Measurements from ENCODE around the gene PTGFRN.

Gene PTGFRN

DNA sequence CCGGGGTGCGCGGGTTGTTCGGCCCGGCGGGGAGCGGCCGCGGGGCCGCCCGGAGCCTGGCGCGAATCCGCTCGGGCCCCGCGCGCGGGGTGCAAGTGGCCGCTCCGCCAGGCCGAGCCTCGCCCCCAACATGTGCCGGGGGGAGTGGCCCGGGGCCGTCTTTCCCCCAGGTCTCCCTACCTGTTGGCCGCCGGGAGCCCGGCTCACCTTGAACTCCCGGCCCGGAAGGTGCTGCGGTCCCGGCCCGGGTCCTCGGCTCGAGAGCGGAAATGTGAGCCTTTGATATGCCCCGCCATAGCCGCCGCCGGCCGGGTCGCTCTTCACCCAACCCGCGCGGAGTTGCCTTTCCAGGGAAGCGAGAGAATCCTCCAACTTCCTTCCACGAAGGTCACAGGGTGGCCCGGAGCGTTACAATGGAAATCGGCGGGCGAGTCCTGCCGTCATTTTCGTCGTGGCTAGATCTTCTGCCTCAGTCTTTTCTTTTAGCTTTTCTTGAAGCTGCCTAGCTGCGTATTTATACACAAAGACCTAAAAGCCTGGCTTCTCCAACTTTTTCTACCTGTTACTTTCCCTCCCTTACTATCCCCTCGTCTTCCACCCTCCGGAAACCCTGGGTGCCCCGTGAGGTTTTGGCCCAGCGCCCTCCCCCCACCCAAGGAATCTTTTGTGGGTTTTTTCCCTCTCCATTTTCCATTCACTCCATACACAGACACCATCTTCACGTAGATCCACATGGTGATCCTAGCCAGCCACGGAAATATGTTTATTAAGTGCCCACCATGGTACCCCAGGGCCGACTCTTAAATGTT lies 867 bp downstream of the PTGFRN start:
- peak overlapping the region; percentile 88 for H3K4me3 ChIP-seq
- H3K36me3 ChIP-seq (ENCODE audit: insufficient read depth, low read length) = no peaks in the 10 kb centered on the region
- DNase-seq (ENCODE audit: low read depth, low spot score) = no peak
- no peaks in the 10 kb centered on the region for H3K9me3 ChIP-seq (ENCODE audit: low read depth, low read length)
- TF ChIP-seq POLR2AphosphoS5 (IDR thresholded peaks at IDR 0.05; ENCODE audit: borderline replicate concordance, low read depth, low read length) (no peak), FOXP2 (optimal IDR thresholded peaks at IDR 0.05; ENCODE audit: control extremely low read depth, extremely low read length, insufficient read depth) (no peak), EZH2 (IDR thresholded peaks at IDR 0.05) (no peak)
- no peak overlapping the region for H3K27ac ChIP-seq
- peak overlapping the region; percentile 82 for H3K9ac ChIP-seq (ENCODE audit: insufficient read length)

DNA sequence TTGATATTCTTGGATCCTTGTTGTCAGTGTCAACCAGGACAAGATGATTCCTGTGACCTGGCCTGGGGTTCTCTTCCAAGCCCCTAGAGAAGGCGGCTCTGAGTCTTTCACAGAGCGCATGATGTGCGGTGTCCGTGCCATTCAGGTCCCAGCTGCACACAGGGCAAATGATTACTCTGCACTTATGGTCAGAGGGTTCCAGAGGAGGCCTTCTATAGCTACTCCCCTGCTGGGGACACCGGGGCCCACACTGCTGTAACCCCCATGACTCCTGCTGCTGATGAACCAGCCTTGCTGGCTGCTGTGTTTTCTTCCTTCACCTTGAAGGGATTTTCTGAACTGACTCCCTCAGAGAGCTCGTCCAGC lies 1.5 kb downstream of the PTGFRN start:
- no peak for DNase-seq (ENCODE audit: low read depth, low spot score)
- Histone ChIP-seq H3K9me3 (ENCODE audit: low read depth, low read length) (no peaks in the 10 kb centered on the region), H3K36me3 (ENCODE audit: insufficient read depth, low read length) (no peaks in the 10 kb centered on the region), H3K4me3 (peak overlapping the region; percentile 88), H3K27ac (no peak overlapping the region), H3K9ac (ENCODE audit: insufficient read length) (peak overlapping the region; percentile 82)
- TF ChIP-seq POLR2AphosphoS5 (IDR thresholded peaks at IDR 0.05; ENCODE audit: borderline replicate concordance, low read depth, low read length) (no peak), EZH2 (IDR thresholded peaks at IDR 0.05) (no peak), FOXP2 (optimal IDR thresholded peaks at IDR 0.05; ENCODE audit: control extremely low read depth, extremely low read length, insufficient read depth) (no peak)

DNA sequence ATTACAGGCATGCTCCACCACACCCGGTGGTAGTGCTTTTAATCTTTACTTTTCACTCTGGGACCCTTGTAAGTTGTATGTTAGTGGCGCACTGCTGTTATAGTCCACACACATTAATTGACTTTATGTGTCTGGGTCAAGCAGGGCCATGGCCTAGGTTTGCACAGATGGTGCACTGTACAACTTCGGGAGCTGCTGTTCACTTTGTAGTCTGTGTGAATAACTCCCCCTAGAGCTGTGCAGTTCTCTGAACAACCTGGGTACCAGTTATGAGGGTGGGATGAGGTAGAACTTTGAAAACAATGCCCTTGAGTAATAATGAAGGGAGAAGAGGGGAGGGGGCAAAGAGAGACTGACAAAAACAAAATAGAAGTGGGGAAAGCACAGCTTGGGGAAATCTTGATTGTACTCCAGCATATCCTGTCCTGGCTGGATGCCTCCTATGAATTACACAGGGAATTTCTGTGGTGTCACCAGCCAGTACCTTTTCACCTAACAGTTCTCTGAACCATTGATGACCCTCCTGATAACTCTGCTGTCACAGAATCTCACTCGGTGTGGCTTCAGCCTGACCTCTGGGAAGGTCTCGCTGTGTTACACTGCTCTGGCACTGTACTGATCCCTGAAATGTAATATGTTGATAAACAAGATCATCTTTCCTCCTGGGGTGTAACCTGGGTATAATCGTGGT lies 2.2 kb downstream of the PTGFRN start:
- Histone ChIP-seq H3K9ac (ENCODE audit: insufficient read length) (no peak overlapping the region), H3K9me3 (ENCODE audit: low read depth, low read length) (no peaks in the 10 kb centered on the region), H3K36me3 (ENCODE audit: insufficient read depth, low read length) (no peaks in the 10 kb centered on the region), H3K27ac (no peak overlapping the region), H3K4me3 (peak overlapping the region; percentile 88)
- no peak for DNase-seq (ENCODE audit: low read depth, low spot score)
- TF ChIP-seq FOXP2 (optimal IDR thresholded peaks at IDR 0.05; ENCODE audit: control extremely low read depth, extremely low read length, insufficient read depth) (no peak), POLR2AphosphoS5 (IDR thresholded peaks at IDR 0.05; ENCODE audit: borderline replicate concordance, low read depth, low read length) (no peak), EZH2 (IDR thresholded peaks at IDR 0.05) (no peak)

DNA sequence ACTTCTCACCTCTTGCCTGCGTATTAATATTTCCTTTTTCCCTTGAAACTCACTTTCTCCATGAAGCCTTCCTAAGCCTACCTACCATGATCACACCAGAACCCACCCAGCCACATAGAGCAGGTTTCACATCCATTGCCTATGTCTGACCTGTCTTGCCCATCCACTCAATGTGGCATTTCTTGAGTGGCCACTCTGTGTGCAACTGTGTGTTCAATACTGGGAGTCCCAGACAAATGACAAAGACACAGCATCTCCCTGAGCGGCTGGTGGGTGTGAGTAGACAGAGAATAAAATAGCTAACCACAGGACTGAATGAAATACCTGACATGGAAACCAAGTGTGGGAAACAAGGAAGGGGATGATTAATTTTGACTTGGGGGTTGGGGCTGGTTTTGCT lies 3.1 kb downstream of the PTGFRN start:
- no peak for DNase-seq (ENCODE audit: low read depth, low spot score)
- no peak for TF ChIP-seq POLR2AphosphoS5 (IDR thresholded peaks at IDR 0.05; ENCODE audit: borderline replicate concordance, low read depth, low read length)
- no peak for TF ChIP-seq EZH2 (IDR thresholded peaks at IDR 0.05)
- TF ChIP-seq FOXP2 (optimal IDR thresholded peaks at IDR 0.05; ENCODE audit: control extremely low read depth, extremely low read length, insufficient read depth) = no peak
- Histone ChIP-seq H3K9ac (ENCODE audit: insufficient read length) (no peak overlapping the region), H3K27ac (no peak overlapping the region), H3K4me3 (no peak overlapping the region), H3K36me3 (ENCODE audit: insufficient read depth, low read length) (no peaks in the 10 kb centered on the region), H3K9me3 (ENCODE audit: low read depth, low read length) (no peaks in the 10 kb centered on the region)

DNA sequence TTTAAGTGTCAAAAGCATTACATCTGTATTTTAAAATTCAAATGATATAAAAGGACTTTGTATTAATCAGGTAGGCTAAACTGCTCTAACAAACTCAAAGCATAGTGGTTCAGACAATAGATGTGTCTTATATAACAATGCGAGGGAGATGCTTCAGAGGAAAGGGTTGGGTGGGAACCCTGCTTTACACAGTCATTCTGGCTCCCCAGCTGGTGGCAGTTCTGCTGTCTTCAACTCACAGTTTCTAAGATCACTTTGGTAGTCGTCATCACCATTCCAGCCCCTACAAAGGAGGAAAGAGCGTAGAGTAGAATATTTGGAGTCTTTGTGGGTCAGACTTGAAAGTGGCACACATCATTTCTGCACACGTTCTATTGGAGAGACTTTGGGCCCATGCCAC lies 4.2 kb downstream of the PTGFRN start:
- no peak for TF ChIP-seq EZH2 (IDR thresholded peaks at IDR 0.05)
- no peak for TF ChIP-seq POLR2AphosphoS5 (IDR thresholded peaks at IDR 0.05; ENCODE audit: borderline replicate concordance, low read depth, low read length)
- TF ChIP-seq FOXP2 (optimal IDR thresholded peaks at IDR 0.05; ENCODE audit: control extremely low read depth, extremely low read length, insufficient read depth) = no peak
- Histone ChIP-seq H3K36me3 (ENCODE audit: insufficient read depth, low read length) (no peaks in the 10 kb centered on the region), H3K27ac (no peak overlapping the region), H3K9ac (ENCODE audit: insufficient read length) (no peak overlapping the region), H3K9me3 (ENCODE audit: low read depth, low read length) (no peaks in the 10 kb centered on the region), H3K4me3 (no peak overlapping the region)
- DNase-seq (ENCODE audit: low read depth, low spot score) = no peak

DNA sequence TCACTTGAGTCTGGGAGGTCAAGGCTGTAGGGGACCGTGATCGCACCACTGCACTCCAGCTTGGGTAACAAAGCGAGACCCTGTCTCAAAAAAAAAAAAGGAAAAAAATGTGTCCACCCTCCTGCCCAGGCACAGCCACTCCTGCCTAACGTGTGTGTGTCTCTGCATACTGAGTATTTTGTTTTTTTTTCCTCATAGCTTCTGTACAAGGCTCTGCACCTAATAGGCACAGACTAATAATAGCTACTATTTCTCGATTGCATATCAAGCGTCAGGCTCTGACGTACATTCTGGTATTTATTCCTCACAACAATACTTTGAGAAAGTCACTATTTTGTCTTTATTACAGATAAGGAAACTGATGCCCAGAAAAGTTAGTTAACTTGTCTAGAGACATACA lies 5.0 kb downstream of the PTGFRN start:
- Histone ChIP-seq H3K4me3 (no peak overlapping the region), H3K36me3 (ENCODE audit: insufficient read depth, low read length) (no peaks in the 10 kb centered on the region)
- no peak for TF ChIP-seq FOXP2 (optimal IDR thresholded peaks at IDR 0.05; ENCODE audit: control extremely low read depth, extremely low read length, insufficient read depth)
- no peak for TF ChIP-seq EZH2 (IDR thresholded peaks at IDR 0.05)
- TF ChIP-seq POLR2AphosphoS5 (IDR thresholded peaks at IDR 0.05; ENCODE audit: borderline replicate concordance, low read depth, low read length) = no peak

DNA sequence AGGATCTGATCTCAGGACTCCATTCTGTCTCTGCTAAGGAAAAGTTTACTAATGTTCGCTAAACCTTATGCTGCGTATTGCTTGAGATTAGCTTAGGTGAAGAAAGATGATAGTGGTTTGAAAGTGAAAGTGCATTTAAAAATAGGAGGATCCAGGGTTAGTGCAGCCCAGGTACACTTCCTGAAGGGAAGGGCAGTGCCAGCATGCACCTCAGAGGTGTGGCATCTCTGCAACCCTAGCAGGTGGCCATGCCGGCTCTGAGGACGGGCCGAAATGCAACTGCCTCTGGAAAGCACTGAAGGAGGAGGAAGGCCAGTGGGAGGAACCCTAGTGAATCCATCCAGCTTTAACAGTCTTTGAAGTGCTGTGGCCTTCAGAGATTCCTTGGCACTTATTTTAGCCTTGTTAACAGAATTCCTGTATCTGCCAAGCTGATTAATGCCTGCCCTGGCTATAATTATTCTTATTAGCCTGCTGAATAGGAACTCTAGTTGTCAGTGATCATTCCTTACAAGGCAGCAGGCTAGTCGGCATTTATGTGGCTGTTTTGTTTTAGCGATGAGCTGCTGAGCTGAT lies 5.5 kb downstream of the PTGFRN start:
- H3K36me3 ChIP-seq (ENCODE audit: insufficient read depth, low read length) = no peaks in the 10 kb centered on the region
- no peak for TF ChIP-seq EZH2 (IDR thresholded peaks at IDR 0.05)
- no peak for TF ChIP-seq FOXP2 (optimal IDR thresholded peaks at IDR 0.05; ENCODE audit: control extremely low read depth, extremely low read length, insufficient read depth)
- TF ChIP-seq POLR2AphosphoS5 (IDR thresholded peaks at IDR 0.05; ENCODE audit: borderline replicate concordance, low read depth, low read length) = no peak
- H3K9ac ChIP-seq (ENCODE audit: insufficient read length) = no peak overlapping the region
- DNase-seq (ENCODE audit: low read depth, low spot score) = no peak
- no peak overlapping the region for H3K4me3 ChIP-seq
- H3K27ac ChIP-seq = no peak overlapping the region
- no peaks in the 10 kb centered on the region for H3K9me3 ChIP-seq (ENCODE audit: low read depth, low read length)

More for the DNA sequence above, 5.0 kb downstream of the PTGFRN start:
- Histone ChIP-seq H3K9ac (ENCODE audit: insufficient read length) (no peak overlapping the region), H3K9me3 (ENCODE audit: low read depth, low read length) (no peaks in the 10 kb centered on the region), H3K27ac (no peak overlapping the region)
- no peak for DNase-seq (ENCODE audit: low read depth, low spot score)

DNA sequence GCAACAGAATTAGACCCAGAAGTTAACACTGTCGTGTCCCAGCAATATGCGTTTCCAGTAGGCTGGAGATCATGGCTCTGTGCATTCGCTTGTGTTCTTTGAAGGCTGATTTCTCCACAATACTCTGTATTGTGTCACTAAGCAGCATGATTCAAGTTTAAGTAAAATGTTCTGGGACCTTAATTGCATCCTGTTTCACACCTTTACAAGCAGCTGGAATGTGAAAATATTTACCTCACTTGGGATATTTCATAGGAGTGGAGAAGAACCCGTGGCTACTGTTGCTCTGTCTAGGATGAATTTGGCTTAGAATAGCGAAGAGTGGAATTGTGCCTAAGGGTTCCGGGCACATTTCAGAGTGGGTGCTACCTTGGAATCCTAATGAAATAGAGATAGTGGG lies 6.3 kb downstream of the PTGFRN start:
- no peak for DNase-seq (ENCODE audit: low read depth, low spot score)
- Histone ChIP-seq H3K4me3 (no peak overlapping the region), H3K9ac (ENCODE audit: insufficient read length) (no peak overlapping the region), H3K27ac (no peak overlapping the region), H3K9me3 (ENCODE audit: low read depth, low read length) (no peaks in the 10 kb centered on the region), H3K36me3 (ENCODE audit: insufficient read depth, low read length) (no peaks in the 10 kb centered on the region)
- TF ChIP-seq POLR2AphosphoS5 (IDR thresholded peaks at IDR 0.05; ENCODE audit: borderline replicate concordance, low read depth, low read length) (no peak), EZH2 (IDR thresholded peaks at IDR 0.05) (no peak)

Measured in SK-N-MC (cell line).